Fibroblast of skin of right quadriceps (primary cell): ENCODE data around the gene KCNN3.
A peak's percentile ranks its signal among the peaks of the same experiment; 100 is the strongest.

Source experiments
- DNase-seq: peaks from one replicate; pipeline ENCODE4 v3.0.0-alpha.2; 2013

Gene KCNN3

DNA sequence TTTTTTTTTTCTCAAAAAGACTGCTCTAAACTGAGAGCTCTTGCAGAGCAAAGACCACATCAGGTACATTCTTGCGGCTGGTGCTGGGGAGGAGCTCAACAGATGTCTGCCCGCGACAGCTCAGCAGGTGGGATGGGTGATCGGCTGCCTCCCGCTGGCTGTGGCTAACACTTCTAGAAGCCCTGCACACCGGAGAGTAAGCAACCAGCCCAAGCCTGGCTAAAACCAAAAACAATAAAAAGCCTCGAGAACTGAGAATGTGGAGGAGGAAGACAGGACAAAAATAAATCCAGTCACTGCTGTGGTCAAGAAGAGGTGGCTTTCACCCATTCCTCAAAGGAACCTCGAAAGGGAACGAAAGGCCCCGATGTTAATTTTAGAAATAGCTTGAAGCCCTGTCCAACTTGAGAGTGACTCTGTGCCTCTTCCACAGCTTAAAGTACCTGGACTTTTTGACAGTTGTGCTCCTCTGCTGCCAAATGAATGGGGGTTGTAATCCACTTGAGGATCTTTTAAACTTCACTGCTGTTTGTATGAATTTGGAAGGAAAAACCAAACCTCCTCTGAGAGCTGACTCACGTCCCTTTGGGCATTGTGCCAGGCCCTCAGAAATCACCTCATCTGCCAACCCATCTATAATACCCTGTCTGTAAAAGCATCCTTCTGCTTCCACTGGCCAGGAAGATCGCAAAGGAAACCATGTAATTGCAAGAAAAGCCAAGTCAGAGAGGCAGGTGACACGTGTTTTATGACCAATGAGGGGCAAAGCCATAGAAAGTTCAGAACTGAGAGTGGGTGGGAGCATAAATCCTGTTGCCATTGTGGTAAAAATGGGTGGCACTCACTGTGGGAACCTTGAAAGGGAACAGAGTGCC, 78.6 kb downstream of the KCNN3 start:
- peak; percentile 36 for DNase-seq

DNA sequence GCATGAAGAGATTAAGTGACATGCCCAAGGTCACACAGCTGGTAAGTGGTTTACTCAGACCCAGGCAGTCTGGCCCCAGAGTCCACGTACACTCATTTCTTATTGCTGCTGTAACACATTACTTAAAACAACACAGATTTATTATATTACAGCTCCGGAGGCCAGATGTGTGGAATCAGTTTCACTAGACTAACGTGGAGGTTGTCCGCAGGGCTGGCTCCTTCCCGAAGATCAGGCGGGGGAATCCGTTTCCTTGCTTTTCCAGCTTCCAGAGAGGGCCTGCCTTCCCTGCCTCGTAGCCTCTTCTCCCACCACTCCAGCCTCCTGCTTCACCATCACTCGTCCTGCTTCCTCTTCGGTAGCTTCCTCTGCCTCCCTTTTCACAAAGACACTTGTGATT, 81.2 kb downstream of the KCNN3 start:
- DNase-seq, result no peak

DNA sequence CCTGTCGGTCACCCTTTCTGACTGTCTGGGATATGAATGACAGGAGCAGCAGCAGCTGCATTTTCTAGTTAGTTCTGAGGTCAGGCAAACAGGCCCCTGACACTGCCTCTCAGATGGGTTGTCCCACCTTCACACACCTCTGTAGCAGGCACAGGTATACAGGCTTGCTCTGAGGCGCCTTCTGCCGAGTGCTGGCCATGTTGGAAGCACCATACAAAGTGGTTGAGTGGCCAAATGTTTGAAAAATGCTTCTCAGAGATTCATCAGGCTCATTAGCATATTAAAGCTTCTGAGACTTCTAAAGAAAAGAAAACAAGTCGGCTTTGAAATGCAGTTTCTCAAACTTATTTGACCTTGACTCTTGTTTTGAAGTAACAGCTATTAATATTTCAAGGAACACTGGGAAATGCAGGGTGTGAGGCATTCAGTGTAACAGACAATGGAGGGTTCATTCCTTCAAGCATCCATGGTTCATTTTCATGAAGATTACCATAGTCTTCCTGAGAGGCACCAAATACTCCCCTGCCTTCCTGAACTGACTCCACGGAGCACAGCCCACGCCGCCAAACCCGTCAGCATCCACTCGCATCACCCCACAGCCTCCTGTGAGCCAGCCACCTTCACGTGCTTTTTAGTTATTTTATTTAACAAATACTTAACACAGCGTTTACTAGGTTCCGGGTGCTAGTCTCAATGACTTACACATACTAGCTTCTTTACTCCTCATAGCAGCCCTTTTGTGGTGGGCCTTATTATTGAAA, 81.8 kb downstream of the KCNN3 start:
- DNase-seq, result no peak

DNA sequence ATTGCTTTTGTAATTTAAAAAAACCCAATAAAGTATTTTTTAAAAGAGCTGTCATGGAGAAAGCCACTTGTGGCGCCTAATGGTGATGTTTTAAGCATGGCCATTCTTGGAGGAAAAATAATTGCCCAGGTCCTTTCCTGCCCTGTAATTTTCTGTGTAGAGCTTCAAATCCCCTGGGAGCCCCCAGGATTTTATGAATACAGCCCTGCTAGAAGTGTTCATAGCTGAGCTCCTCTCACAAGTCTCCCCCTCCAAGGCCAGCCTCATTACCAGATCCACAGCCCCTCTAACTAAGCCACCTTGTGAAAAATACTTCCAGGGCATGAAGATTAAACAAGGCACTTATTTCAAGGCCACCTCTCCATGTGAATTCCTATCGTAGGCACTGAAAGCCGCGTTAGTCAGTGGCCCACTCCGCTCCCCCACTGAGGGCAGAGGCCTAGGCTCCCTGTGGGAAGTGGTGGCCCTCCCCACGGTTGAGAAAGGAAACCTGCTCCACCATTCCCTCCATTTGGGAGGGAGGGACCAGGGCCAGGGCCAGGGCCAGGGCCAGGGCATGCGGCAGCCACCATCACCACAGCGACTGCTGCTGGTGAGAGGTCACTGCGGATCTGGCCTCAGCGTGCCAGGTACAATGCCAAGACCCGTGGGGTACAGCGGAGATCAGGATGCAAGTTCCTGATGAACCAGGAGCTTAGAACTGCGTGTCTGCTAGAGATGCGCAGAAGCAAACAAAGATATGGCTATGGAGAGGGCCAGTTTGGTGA, 83.1 kb downstream of the KCNN3 start:
- no peak for DNase-seq

DNA sequence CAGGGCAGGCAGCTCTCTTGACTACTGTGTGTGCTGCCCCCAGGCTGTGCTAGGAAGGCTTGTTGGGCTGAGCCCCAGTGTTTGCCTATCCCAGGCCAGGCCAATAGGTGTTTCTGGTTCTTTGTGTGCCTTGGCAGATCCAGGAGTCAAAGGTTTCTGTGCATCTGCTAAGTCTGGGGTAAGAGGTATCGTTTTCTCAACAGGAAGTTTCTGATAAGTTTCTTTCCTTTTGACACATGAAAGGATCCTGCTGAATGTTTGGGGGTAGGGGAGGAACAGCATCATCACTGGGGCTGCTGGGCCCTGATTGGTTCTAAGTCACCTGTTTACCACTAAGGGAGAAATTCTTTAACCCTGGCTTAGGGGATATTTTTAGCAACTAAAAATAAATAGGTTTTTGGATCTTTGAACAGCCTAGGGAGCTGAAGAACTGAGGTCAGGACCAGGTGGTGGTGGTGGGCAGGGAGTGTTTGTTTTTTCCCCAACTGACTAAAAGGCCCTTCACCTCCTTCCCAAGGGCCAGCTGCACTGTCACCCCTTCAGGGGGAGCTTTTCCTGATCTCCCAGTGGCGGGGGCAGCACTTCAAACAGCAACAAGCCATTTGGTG, 85.1 kb downstream of the KCNN3 start:
- DNase-seq, result no peak

DNA sequence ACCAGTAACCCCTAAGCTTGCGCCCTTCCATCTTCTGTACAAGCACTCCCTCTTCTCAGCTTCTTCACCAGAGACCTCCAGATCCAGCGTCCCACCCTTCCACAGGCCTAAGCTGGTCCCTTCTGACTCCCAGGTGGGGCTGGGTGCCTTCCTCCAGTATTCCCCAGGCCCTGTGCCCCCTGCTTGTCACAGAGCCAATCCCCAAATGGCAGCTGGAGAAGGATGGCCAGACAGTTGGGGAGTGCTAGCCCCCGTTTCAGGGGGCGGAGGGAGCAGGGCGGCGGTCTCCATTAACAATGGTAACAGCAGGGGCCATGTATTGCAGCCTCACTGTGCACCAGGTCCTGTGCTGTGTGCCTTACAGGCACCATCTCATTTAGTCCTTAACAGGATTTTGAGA, 85.7 kb downstream of the KCNN3 start:
- no peak for DNase-seq

DNA sequence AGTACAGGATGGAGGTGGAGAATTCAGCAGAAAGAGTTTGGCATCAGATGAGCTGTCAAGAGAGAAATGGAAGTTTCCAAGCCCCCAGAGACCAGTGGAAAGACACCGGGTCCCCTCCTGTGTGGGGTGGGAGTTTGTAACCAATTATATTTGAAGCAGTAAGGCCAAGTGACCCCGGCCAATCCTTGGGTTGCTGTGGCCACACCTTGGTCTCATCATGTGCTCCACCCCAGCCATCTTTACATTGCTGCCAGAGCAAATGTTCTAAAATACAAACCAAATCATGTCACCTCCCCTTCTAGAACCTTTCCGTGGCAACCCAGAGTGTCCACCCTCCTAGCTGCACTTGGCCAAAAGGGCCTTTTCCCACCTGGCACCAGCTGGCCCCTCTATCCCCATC, 86.1 kb downstream of the KCNN3 start:
- no peak for DNase-seq

DNA sequence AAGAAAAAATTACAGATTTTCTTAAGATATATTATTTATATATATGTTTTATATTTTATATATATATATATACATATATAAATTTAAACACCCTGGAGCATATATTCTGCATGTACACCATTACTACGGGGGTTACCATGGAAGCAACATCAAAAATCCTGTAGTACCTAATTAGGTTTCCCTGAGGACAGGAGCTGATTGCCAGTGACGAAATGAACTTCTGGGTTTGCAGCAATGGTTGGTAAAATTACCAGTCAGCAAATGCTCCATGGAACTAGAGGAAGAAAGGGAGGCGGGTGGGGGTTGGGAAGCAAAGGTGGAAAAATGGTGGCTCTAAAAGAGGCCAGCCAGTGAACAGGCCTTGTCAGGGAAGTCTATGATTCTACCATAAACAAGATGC, 89.5 kb downstream of the KCNN3 start:
- DNase-seq, result no peak

DNA sequence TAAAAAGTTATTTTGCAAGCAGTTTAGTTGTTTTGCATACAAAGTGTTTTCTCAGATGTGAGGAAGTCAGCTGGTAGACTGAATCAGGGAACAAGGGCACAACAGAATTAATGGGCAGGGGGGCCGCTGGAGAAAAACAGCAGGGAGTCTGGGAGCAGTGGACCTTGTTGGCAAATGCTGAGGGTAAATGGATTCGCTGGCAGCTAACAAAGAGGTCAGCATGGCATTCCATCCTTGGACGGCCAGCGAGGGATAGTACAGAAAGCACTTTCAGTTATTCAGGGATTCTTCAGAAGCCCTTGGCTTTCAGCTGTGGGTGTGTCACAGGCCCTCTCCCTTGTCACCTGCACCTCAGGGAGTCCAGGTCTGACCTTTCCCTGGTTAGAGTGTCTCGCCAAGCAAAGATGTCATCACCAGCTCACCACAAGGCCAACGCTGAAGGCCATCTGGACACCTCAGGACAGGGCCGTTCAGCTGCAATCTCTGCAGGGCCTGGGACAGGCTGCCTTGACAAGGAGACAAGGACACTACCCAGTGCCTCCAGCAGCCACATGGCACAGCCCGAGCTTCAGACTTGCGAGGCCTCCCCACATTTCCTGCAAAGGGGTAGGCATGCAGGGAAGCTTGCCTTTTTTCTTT, 90.4 kb downstream of the KCNN3 start:
- DNase-seq, result no peak

DNA sequence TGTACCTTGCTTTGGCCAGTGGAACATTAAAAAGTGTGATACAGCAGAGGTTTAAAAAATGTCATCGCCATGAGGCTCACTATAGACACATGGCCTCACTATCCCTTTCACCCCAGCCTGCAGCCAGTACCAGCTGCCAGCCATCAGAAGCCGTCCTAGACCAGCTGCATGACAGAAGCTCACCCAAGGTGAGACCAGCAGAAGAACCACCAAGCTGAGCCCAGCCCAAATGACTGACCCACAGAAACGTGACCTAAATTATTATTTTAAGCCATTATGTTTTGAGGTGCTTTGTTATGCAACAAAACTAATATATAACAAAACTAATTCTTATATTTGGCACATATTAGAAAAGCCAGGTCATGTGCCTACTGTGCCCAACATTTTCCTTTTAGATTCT, 91.1 kb downstream of the KCNN3 start:
- DNase-seq, result no peak

DNA sequence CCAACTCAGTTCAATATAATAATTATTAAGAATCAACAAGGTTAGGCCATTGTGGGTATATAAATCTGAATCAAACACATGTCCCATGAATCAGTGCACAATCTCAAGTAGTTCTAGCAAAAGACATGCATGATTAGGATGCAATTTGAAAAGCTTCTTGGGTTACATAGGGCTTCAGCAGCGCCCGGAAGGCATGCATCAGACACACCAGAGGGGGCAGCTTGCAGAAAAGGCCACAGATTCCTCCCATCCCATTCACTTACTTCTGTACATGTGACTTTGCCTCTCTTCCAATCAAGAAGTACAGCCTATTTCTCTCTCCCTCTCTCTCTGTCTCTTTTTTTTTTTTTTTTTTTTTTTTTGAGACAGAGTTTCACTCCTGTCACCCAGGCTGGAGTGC, 91.8 kb downstream of the KCNN3 start:
- DNase-seq, result no peak

DNA sequence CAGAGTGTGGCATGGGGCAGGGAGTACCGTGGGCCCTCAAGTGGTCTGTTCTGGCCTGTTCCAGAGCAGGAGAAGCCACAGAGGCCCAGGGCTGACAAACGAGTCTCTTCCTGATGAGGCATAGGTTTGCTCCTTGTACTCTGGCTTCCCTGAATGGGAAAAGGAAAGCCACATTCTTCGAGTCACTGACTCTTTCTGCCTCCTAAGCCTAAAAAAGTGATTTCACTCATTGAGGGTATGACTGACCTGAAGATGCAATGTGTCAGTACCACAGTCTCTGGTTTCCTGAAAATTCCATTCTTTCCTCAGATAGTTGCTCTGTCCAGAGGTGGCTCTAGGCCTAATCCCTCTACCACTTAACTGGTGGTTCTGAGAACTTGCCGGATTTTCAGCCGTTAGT, 92.3 kb downstream of the KCNN3 start:
- no peak for DNase-seq

DNA sequence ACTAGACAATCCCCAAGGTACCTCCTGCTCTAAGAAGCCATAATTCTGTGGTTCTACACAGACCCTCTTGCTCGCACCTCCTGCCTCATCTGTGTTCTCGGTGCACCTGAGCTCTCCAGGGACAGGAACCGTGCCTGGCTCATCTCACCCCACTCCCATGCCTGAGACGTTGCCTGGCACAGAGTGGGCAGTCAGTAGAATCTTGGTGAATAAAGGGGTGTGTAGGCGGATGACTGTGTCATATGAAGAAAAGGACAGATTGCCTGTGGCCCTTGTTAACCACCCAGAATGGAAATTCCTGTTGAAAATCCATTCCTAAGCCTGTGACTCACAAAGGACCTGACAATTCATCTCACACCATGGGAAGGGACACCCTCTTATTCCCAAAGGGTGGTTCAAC, 92.9 kb downstream of the KCNN3 start:
- no peak for DNase-seq

DNA sequence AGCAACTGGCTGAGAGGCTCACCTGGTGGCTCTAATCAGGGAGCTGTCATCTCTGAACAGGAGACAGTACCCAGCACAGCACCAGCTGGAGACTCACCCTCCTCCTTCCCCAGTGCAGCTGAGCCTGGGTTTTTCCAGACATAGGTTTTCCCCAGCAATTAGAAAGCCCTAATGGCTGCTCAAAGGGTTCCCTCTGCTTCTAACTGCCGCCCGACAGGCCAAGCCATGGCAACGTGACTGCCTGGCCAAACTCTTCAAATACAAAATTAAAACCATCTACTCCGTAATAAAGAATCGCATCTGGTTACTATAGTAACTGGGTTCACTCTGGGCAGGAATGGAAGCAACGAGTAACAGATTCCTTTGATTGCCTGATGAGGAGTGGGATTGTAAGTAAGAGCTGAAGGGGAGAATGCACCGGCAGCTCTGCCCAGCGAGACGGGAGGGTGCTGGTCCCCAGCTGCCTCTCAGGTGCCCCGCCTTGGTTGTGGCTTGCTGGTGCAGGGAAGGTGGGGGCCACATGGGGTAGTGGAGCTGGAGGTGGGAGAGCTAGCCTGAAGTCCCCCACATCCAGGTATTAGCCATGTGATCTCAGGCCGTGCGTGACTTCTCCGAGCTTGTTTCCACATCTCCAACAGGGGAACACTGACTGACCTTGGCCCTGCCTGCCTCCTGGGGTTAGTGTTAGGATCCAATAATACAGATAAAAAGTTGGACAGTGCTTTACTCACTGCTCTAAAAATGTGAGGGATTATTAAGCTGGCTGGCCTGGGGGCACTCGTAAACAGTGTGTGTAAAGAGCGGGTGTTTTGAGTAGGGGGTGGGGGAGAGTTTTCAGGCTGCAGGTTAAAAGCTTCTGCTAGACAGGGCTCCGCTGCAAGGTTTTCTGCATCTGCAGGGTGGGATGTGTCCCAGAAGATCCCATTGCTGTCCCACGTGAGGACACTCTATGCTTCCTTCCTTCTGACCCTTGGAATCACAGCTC, 94.2 kb downstream of the KCNN3 start:
- DNase-seq, result no peak

DNA sequence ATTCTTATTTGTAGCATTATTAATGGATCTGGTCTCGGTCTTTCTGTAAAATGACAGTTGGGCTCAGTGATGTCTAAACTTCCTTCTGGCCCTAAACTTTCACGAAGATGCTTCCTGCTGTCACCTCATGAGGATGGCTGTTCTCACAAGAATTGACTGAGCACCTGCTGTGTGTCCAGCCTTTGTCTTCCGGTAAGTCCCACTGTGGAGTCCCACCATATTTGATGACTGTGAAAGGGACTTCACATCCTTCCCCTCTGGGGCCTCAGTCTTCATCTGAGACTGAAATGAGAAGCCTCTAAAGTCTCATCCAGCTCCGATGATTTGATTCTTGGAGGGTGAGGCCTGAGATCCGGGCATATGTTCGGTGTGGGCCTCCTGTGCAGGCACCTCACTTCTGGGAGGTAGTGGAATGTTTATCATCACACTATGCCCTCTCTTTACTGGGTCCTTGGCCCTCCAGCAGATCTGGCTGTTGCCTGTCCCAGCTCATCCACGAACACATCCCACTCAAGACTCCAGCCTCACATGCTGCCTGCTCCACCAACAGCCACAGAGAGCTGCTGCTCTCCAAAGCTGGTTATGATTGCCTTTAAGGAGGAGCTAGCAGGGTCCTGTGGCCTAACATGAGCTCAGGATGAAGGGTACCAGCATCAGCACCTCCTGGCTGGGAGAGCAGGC, 95.8 kb downstream of the KCNN3 start:
- no peak for DNase-seq

DNA sequence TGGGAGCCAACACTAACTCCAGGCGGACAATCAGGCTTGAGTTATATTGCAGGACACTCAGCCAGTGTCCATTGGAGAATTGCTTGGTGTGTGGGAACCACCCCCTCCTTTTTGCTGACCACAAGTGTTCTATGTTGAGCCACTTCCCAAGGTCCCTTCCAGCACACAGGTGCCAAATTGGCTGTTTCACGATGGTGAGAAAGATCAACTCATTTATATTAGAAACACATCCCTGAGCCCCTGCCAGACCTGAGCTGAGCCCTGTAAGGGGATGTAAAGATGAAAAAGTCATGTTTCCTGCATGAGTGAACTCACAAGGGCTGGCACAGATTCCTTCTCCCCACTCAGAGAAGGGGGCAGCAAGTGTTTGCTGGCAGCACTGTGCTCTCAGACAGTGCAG, 96.5 kb downstream of the KCNN3 start:
- no peak for DNase-seq

DNA sequence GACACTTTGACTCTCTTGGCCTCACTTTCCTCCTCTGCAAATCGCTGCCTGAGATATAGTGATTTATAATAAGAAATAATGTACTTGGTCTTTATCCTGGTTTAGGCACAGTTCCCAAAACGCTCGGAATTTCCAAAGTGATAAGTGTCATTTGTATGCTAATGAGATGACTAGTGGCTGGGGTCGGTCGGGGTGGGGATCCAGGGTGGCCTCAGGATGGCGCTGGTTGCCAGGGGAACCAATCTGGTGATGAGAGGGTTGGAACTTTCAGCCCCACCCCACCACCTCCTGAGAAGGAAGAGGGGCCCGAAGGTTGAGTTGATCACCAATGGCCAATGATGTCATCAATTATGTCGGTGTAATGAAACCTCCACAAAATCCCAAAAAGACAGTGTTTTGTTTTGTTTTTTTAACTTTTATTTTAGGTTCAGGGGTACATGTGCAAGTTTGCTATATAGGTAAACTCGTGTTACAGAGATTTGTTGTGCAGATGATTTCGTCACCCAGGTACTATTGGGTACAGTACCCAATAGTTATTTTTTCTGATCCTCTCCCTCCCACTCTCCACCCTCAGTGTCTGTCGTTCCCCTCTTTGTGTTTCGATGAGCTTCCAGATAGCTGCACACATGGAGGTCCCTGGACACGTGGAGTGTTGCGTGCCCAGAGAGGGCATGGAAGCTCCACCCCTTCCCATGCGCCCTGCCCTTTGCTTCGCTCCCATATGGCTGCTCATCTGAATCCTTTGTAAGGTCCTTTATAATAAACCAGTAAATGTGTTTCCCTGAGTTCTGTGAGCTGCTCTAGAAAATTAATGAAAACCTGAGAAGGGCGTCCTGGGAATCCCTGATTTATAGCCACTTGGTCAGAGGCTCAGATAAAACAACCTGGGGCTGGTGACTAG, 97.2 kb downstream of the KCNN3 start:
- no peak for DNase-seq

DNA sequence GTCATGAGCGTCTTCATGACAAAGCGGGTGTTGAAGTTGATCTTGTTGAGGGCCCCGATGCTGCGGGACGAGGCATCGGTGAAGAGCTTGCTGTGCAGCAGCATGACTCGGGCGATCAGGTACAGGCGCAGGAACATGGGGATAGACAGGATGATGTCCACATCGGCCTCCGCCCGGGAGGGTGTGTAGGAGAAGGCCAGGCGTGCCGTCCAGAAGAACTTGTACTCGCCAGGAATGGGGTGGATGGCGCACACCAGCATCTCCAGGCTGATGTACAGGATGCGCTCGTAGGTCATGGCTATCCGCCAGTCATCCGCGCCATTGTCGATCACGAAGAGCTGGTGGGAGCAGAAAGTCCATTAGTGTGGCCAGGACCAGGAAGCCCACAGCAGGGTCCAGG, 98.0 kb downstream of the KCNN3 start:
- no peak for DNase-seq

DNA sequence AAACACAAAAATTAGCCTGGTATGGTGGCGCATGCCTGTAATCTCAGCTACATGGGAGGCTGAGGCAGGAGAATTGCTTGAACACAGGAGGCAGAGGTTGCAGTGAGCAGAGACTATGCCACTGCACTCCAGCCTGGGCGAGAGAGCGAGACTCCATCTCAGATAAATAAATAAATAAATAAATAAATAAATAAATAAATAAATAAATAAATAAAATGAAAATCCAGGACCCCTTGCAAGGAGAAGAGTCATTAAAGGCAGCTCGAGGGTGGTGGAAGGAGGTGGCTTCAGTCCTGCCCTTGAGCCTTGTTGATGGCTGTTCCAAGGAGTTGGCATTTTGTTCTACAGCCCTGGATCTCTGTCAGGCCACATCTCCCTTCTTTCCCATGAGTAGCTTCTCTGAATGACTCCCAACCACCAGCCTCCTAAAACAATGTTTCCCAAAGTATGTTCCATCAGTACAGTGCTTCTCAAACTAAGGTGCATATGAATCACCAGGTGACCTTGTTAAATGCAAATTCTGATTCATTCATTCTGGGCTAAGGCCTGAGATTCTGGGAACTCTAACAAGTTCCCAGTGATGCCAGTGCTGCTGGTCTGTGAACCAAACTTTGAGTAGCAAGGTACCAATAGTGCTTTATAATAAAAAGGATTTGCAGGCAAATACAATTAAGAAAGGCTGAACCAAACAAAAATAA, 99.0 kb downstream of the KCNN3 start:
- DNase-seq, result no peak
